ENCODE results near the gene EIF2S2.

EIF2S2 gene

GRCh38 chr20:34115232-34115631 is 3.2 kb upstream of the EIF2S2 start:
- DNase-seq: no peak

GRCh38 chr20:34114809-34115208 is 2.8 kb upstream of the EIF2S2 start:
- no peak for DNase-seq

DNA sequence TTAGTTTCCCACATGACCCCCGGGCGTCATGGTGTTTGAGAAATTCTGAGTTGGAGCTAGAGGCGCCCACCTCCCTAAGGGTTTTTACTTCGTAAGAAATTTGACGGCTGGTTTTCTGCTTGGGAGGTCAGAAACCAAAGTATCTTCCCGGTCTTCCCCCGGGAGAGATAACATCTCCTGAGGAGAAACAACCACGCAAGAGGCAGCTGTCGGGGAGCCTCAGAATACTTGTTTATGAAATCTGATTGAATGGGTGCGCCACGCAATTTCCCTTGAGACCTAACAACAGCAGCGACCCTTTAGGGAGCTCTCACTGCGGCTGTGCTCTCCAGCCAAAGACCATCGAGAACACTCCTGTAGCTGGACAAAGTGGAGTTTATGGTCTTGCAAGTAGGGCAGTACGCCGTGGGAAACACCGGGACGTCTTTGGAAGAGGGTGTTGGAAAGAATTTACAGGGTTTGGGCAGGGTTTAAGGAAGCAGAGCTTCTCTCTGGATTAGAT is 608 bp upstream of the EIF2S2 start:
- DNase-seq: no peak

- no peak for DNase-seq
Measured at GRCh38 chr20:34110745-34111641, 1.1 kb downstream of the EIF2S2 start.

- DNase-seq: no peak
Measured at GRCh38 chr20:34110025-34110744, 1.9 kb downstream of the EIF2S2 start.

GRCh38 chr20:34109442-34109841 is 2.6 kb downstream of the EIF2S2 start:
- no peak for DNase-seq

- DNase-seq: no peak
Measured at GRCh38 chr20:34108616-34109174, 3.3 kb downstream of the EIF2S2 start.

GRCh38 chr20:34105978-34106675 is 5.9 kb downstream of the EIF2S2 start:
- no peak for DNase-seq

DNA sequence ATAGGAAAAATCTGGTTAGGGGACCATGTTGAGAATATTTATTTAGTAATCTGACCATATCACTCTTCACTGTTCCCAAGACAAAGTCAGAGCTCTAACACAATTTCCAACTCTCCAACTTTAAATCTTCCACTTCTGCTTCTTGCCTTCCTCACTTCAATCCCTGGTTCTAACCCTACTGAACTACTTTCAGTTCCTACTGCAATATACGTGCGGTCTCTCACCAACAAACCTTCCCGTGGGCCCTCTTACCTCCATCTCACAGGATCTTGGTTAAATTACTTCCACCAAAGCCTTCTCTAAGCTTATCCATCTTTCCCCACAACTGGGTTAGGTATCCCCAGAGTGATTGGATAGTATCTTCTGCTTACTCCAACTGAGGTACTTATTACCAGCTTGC is 8.0 kb downstream of the EIF2S2 start:
- DNase-seq: no peak

DNA sequence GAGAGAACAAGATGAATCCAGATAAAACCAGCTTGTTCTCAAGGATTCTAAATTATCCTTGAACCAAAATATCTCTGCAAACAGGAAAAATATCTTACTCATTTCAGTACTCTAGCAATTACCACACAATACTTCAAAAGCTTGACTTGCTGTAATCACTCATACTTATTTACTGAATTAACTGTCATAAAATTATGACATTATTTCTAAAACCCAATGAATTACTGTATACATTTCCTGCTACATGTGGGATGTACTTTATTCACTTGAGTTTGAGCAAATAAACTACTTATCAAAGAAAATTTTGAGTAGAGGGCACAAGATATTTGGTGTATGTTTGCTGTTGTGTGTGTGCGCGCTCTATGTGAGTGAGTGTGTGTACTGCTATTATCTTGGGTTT is 9.7 kb downstream of the EIF2S2 start:
- no peak for DNase-seq

DNA sequence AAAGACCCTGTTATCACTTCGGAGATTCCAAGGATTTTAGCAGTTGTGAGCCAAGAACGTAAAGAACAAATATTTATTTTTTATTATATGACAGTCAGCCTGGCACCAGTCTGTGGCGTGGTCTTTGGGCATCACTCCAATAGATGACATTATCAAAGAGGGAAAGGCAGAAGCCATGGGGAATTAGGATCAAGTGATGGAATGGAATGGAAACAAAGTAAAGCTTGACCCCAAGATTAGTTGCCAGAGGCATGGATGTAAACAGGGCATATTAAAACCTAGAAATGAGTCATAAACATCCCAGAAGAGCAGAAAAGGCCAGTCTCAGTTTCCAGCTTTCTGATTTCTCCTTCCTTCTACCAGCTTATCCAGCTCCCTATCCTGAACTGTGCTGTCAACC is 11.5 kb downstream of the EIF2S2 start:
- DNase-seq: no peak

- no peak for DNase-seq
Measured at GRCh38 chr20:34099675-34100074, 12.4 kb downstream of the EIF2S2 start.

- no peak for DNase-seq
Measured at GRCh38 chr20:34098570-34098969, 13.5 kb downstream of the EIF2S2 start.

DNA sequence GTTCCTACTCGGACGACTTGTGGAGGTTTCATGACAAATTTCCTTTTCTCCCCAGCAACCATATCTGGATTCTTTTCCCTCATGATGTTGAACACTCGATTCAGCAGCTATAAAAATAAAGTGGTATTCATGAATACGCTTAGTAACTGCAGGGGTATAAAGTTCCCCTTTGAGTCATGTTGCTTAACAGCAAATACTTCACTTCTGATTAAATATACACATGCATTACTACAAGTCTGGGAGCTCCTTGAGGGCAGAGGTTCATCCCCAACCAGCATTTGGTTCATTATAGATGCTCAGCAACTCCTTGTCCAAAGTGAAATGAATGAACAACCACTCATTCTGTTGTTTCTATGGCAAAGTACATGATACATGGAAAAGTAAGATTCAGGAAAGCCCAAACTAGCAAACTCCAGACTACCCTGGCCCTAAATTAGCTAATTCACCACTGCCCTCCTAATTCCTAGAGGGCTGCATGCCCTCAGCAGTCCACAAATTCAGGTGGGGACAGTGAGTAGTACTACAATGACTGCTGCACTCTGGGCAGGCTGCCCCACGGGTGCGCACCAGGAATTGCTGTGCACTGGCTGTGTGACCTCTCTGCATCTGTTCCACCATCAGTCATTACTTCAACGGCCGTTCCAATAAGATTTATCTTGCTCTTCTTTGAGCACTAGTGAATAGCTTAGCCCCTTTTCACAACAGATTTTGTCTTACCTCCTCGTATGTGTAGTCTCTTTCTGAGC is 15.2 kb downstream of the EIF2S2 start:
- no peak for DNase-seq

GRCh38 chr20:34095825-34096224 is 16.2 kb downstream of the EIF2S2 start:
- no peak for DNase-seq

- DNase-seq: no peak
Measured at GRCh38 chr20:34093895-34094294, 18.1 kb downstream of the EIF2S2 start.

DNA sequence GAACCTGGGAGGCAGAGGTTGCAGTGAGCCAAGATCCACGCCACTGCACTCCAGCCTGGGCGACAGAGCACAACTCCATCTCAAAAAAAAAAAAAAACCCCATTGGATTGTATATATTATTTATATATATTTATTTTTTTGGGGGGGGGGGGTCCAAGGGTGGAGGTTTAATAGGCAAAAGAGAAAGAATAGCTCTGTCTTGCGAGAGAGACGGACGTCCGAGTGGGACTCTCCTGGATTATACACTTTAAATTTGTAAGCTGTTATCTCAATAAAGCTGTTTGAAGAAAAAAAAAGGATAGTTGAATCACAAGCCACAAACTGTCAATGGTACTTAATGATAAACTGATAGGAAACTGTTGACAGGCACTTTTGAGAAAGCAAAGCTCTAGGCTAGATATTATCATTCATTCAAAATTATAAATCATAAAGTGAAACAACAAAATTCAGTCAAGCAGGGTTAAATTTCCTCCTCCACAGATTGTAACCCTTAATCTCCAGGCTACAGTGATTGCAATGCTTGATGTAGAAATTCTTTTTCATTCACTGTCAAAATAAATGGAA is 20.3 kb downstream of the EIF2S2 start:
- no peak for DNase-seq

DNA sequence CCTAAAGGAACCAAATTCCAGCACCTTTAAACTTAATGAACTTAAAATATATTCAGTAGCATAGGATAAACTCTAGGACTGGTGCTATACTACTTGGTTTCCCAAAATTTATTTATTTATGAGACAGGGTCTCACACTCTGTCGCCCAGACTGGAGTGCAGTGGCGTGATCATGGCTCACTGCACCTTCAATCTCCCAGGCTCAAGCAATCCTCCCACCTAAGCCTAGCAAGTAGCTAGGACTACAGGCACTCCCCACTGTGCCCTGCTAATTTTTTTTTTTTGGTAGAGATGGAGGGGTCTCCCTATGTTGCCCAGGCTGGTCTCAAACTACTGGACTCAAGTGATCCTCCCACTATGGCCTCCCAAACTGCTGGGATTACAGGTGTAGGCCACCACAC is 21.4 kb downstream of the EIF2S2 start:
- no peak for DNase-seq

DNA sequence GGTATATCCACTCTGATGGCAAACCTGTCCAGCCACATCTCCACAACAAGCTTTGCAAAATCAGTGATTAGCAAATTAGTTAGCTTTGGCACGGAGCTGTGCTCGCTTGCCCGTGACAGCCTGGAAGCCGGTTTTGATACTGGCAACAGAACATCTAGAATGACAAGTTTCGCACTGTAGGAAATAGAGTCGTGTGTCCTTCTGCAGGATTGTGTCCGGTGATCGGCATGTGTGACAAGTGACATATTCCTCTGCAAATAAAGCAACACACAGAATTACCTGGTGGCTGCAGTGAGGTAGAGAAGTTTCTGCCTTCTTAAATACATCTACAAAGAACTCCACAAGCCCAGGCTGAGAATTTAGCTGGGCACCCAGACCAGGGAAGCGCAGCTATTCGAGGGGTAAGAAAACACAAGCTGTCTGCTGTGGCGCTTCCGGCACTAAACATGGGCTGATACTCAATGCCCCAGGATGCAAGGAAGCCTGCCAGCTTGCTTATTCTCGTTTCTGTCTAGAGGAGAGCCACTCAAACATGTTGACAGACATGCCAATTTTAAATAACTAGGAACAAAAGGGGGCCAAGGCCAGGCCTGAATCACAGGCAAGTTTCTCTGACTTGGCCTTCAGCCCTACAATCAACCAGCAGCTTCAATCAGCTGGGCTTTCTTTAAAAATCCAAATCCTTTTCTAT is 22.2 kb downstream of the EIF2S2 start:
- no peak for DNase-seq

DNA sequence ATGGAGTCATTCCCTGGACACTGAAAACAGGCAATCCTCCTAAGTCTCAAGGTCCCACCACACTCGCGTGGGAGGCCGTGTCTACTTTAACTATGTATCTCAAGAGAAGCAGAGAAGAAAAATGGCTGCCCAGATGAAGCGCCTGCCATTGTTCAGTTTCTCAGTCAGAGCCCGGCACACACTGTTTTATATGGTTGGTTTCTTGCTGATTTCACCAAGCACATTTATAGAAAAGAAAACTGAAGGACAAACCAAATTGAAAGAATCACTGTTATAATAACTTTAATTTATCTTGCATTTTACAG is 22.9 kb downstream of the EIF2S2 start:
- DNase-seq: no peak

- DNase-seq: no peak
Measured at GRCh38 chr20:34088305-34089174, 23.5 kb downstream of the EIF2S2 start.

All from SIG-M5 (cell line).